NCI-H128 (cell line): Measurements from ENCODE around the gene CPLX1.
A peak's percentile ranks its signal among the peaks of the same experiment; 100 is the strongest.
"Not testable (repeated sequence)": the region's sequence is repeated elsewhere in the genome, so short reads cannot be mapped to it uniquely, and the experiment has no call there.

Source experiments
- DNase-seq: peaks from one replicate; lab custom pipeline; 2025; ENCODE audit not compliant: unreplicated experiment; lab: John Stamatoyannopoulos, UW

The CPLX1 gene

DNA sequence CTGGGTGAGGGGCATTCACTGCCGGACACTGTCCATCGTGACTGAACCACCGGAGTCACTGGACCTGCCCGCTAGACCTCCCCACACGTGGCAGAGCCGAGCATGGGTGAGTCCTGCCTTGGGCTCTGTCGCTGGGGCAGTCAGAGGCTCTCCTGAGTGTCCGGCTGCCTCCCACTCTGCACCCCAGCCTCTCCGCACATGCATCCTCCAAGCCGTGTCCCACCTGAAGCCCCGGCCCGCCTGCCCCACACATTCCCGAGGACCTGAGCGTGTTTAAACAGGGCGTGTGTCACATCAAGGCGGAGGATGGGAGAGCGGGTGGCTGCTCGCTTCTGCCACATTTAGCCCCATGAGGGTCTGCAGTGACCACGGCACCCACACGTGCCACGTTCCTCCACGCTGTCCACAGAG, 4.7 kb downstream of the CPLX1 start:
- DNase-seq = no peak

DNA sequence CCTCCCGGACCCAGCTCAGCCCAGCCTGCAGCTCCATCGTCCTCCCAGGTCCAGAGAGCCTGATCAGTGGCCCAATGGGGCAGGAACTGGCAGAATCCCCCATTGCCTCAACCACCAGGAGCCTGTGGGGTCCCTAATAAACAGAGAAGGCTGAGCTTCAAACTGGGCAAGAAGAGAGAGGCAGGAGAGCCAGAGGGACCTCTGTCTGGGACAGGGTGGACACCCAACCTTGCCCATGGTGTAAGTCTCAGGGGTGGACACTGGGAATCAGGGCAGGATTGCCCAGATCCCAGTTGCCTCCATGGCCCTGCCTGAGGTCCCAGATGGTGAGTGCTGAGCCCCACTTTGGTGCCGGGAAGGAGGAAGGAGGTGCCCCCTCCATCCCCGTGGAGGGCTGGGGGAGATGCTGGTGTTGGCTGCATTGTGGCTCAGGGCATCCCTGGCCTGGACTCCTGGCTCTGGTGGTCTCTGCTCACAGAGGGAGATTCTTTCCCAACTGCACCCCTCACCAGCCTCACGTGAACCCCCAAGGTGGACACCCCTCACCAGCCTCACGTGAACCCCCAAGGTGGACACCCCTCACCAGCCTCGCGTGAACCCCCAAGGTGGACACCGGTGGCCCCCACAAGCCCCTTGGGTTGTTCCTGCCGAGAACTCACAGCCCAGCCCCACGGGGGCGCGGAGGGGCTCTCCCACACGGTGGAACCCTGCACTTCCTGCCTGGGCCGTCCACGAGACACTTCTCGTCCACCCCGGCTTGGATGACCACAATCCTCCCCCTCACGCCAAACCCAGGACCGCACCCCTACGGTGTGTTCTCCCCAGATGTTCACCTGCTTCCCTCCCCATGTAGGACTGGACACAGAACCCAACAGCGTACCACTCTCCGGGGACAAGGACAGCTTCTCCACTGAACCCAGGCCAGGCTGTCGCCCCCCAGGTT, 5.4 kb downstream of the CPLX1 start:
- no peak for DNase-seq

DNA sequence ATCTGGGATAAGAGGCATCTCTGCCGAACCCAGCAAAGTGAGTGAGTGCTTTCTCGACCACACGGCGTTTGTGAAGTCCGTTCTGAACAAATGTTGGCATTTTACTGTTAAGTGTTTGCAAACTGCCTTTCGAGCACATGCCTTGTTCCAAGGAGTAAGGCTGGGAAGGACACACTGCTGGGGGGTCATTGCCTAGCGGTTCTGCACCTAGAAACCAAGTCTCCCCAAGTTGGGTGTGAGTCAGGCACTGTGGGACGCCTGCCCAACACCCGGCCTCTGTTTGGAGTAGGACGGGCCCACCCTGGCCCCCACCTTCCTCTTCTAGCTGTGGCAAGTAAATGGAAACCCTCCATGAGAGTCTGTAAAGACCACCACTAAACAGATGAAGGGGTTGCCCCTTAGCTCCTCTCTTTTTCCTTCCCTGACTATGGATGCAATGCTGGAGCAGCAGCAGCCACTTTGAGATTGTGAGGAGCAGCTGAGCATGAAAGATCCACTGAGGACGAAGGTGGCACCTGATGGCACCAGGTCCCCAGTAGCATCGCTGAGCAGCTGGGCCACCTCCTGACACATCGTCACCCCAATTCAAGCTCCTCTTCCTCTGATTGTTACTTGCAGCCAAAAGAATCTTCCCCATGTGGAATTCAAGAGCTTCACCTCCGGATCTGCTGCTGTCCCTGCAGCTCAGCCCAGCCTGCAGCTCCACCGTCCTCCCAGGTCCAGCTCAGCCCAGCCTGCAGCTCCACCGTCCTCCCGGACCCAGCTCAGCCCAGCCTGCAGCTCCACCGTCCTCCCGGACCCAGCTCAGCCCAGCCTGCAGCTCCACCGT, 6.3 kb downstream of the CPLX1 start:
- no peak for DNase-seq

DNA sequence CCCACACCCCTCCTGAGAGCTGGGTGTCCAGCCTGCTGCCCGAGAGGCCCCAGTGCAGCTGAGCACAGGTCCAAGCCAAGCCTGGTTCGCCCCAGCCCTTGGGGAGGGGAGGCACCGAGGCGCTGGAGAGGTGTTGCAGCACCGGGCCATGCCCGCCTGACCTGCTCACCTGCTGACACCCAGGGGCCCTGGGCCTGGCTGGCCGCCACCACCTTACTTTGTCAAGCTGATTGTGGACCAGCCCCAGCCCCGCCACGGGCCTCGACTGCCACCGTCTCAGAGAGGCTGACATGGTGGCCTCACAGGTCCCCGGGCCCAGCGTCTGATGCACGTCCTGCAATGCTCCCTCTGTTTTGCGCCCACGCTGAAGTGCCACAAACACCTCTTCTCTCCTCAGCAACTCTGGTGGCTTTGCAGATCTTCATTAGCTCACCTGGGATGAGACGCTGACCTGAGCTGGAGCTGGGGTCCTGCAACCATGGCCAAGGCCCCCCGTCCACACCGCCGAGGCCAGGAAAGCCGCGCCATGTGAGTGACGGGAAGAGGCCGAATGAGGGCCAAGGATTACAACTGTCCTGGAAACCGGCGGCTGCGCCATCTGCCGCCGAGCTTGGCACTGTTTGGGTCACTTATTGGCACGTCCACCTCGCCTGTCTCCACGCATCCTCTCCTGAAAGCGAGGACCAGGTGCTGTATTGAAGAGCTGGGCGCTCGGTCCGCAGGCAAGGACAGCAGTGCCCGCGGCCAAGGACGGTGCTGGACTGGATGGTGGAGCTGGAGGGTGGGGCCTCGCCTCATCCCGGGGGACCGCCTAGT, 7.6 kb downstream of the CPLX1 start:
- no peak for DNase-seq

DNA sequence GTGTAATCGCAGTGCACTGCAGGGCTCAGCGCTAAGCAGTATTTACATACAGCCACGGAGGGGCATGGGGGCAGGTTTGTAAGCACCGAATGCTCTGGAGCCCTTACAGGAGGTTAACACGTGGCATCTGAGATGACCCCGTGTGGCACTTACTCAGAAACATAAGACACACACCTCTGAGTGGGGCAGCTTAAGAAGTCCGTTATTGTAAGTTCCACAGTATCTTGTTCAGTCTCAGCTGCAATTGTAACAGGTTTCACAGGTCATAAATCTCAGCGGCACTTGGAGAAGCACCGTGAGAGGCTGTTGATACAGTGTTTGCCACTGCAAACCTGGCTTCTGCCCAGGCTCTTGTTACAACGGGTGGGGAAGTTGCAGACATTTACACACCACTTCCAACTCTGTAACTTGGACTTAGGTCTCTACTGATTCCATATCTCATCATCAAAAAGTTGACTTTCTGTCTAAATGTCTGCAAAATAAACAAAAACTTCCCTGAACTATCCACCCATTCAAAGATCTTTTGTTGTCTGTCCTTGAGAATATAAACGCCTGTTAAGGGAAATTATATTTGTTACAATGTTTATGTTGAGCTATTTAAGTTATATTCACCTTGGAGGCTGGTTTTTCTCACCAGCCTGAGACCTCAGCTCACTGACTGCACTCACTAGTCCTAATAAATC, 10.3 kb downstream of the CPLX1 start:
- DNase-seq = peak; percentile 13

DNA sequence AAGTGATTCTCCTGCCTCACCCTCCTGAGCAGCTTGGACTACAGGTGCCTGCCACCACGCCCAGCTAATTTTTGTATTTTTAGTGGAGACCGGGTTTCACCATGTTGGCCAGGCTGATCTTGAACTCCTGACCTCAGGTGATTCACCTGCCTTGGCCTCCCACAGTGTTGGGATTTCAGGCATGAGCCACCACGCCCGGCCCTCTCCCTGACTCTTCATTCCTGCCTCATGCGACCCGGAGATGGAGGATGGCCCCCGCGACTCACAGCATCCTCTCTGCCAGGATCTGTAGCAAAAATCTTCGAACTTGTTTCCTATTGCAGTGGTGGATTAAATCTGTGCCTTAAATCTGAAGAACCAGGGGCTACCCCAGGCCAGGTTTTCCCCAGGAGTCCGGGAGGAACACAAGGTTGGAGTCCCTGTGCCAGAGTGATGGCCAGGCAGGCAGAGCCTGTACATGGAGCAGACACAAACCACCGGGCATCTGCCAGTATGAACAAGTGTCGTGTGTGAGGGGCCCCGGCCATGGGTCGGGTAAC, 11.5 kb downstream of the CPLX1 start:
- no peak for DNase-seq

DNA sequence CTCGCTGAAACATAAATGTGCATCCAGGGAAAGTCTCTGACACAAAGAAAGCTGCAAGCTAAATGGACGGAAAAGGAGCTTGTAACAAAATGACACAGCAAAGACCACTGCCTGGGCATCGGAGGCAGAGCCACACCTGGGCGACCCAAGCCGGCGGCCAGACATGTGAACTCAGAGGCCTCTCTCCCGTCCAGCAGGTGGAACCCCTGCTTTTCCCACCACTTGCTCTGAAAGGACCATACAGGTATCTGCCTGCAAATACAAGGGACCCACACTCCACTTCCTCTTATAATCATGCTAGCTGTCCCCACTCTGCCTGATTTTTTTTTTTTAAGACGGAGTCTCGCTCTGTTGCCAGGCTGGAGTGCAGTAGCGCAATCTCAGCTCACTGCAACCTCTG, 12.0 kb downstream of the CPLX1 start:
- DNase-seq = no peak

DNA sequence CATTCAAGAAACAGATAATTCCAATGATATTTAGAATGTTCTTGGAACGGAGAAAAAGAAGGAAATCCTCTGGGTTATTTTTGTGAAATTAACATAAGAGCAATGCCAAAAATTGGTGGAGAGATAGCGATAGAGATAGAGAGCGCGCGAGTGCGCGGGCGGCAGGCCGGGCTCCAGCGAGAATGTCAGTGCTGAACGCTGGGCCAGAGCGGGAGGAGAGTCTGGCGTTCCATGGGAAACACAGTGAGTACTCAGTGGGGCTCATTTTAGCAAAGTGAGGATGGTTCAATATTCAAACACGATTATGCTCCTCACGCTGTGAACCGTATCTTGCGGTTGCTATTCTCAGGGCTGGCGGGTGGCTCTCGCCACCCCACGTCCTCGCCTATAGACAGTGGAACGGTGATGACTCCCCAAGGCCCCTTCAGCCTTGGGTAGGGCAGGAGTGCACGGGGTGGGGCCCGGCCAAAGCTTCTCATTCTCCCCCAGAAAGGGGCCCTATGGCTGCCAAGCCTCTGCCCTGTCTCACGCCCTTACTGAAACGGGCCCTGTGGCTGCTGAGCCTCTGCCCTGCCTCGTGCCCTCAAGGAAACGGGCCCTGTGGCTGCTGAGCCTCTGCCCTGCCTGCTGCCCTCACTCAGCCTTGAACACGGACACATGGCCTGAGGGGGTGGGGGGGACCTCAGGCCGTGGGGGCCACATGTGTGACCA, 16.9 kb downstream of the CPLX1 start:
- no peak for DNase-seq

DNA sequence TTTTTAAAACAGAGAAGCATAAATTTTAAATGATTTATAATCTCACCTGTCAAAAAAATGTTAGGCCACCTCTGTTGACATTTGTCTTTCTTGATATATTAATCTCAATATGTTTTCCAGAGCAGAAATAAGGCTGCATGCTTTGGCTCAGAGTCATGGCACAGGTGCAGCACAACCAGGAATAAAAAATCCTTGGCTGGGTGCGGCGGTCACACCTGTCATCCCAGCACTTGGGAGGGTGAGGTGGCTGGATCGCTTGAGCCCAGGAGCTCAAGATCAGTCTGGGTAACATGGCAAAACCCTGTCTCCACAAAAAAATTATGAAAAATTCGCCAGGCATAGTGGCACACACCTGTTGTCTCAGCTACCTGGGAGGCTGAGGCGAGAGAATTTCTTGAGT, 18.1 kb downstream of the CPLX1 start:
- no peak for DNase-seq

DNA sequence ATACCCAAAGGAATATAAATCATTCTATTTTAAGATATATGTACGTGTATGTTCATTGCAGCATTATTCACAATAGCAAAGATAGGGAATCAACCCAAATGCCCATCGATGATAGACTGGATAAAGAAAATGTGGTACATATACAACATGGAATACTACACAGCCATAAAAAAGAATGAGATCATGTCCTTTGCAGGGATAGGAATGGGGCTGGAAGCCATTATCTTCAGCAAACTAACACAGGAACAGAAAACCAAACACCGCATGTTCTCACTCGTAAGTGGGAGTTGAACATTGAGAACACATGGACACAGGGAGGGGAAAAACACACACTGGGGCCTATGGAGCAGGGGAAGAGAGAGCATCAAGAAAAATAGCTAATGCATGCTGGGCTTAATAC, 18.9 kb downstream of the CPLX1 start:
- DNase-seq = not testable (repeated sequence)

DNA sequence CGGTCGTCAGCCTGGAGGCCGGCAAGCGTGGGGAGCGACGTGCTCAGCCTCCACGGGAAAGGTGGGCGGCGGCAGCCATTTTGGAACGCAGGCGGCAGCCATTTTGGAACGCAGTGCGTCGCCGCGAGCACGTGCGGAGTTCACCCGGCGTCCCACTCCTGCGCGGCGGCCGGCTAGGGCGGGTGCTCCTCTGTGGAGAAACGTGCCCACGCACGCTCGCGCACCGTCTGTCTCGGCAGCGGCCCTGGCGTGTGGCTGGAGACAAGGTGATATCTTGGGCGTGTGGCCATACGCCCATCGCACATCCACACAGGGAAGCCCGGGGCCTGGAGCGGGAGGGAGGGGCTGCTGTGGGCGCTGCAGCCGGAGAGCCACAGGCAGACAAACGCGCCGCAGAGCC, 21.1 kb downstream of the CPLX1 start:
- no peak for DNase-seq

DNA sequence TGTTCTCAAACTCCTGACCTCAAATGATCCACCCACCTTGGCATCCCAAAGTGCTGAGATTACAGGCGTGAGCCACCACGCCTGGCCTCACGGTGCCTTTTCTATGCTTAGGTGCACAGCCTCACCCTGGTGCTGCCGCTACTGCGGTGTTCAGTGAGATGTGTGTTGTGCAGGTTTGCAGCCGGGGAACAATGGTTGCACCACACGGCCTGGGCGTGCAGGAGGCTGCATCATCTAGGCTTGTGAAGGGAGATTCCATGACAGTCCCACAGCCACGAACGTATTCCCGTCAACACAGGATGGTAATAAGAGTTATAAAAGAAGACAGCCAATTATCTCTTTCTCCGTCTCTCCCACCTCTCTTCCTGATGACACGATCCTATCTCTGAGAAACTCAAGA, 22.0 kb downstream of the CPLX1 start:
- no peak for DNase-seq

DNA sequence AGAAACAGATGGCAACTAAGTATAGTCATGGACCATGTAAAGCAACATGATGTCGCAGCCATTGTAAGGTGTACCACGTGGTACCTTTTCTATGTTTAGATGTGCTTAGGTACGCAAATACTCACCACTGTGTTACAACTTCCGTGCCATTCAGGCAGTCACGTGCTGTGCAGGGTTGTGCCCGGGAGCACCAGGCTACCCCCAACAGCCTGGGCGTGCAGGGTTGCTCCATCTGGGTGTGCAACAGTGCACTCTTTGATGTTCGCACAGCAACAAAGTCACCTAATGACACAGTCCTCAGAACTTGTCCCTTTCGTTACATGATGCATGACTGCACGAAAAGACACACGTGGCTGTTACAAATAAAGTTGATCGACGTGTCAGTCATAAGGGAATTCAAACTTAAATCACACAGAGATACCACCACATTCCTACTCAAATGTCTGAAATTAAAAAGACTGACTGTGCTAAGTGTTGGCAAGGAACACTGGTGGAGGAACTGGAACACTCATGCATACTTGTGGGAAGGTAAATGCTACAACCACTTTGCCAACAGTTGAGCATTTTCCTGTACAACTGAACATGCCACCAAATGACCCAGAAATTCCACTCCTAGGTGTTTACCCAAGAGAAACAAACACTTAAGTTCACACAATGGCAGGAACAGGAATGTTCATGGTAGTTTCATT, 24.3 kb downstream of the CPLX1 start:
- no peak for DNase-seq

DNA sequence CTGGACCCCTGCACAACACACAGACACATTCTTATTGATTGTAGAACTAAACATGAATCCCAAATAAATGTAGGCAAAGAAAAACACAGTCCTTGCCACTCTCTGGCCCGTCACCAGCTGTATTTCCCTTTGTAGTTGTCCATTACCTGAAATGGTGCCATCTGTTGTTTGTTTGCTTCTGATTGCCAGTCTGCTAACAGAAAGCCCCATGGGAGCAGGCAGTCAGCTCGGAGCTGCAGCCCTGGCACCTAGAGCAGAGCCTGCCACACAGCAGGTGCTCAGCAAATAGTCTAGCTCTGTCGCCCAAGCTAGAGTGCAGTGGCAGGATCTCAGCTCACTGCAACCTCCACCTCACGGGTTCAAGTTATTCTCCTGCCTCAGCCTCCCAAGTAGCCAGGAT, 28.9 kb downstream of the CPLX1 start:
- peak; percentile 39 for DNase-seq

DNA sequence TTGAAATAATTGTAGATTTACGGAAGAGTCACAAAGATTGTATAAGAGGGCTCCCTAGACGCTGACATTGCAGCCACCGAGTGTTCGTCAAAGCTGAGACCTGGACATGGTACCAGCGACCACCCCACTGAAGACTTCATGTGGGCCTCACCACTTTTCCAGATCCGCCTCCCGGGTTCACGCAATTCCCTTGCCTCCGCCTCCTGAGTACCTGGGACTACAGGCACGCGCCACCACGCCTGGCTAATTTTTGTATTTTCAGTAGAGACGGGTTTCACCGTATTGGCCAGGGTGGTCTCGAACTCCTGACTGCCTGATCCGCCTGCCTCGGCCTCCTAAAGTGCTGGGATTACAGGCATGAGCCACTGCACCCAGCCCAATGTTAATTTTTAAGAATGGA, 29.7 kb downstream of the CPLX1 start:
- no peak for DNase-seq

DNA sequence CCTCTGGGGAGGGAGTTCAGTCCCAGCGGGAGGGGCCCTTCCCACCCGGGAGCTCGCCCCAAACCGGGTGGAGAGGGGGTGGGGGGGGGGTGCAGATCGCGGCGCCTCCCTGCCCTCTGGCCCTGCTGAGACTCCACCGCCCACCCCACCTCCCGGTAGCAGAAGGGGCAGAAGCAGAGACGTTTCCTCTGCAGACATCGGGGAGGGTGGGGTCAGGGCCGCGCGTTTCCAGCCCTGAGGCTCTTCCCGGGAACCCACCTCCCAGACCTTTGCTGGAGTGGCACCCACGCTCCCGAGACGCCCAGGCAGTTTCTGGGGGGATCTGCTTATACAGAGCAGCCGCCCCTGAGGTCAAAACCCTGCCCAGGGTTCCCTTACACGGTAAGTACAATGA, 30.2 kb downstream of the CPLX1 start:
- DNase-seq = no peak

DNA sequence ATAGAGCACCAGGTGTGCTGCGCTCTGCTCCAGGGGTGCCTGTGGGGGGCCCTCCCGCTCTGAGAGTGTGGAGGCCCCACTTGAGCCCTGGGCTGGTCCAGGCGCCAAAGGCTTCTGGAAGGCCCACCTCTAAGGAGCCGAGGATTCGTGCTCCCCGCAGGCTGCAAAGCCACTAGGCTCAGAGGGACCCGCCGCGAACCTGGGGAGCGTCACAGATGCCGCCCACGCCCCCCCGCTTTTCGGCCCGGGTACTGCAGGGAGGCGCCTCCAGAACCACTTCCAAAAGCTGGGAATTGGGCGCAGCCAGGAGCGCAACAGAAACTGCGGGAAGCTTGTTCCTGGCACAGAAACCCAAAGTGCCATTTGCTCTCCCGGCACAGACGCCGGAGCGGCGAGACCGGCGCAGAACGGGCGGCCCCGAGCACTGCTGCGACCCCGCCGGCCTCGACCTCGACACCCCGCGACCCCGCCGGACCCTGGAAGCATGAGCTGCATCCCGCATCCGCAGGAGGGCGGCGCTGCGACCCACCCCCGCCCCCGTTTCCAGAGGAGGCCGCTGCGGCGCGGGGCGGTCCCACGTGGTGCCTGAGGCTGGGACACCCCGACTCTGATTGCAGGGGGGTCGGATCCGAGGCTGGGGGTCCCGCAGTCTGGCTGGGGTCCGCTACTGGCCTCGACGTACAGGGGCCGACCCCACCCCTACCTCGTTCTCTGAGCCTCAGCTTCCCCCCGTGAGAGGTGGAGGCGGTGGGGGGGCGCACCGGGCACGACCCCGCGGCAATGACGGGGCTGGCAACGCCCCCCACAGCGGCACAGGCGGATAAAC, 30.8 kb downstream of the CPLX1 start:
- DNase-seq = no peak

DNA sequence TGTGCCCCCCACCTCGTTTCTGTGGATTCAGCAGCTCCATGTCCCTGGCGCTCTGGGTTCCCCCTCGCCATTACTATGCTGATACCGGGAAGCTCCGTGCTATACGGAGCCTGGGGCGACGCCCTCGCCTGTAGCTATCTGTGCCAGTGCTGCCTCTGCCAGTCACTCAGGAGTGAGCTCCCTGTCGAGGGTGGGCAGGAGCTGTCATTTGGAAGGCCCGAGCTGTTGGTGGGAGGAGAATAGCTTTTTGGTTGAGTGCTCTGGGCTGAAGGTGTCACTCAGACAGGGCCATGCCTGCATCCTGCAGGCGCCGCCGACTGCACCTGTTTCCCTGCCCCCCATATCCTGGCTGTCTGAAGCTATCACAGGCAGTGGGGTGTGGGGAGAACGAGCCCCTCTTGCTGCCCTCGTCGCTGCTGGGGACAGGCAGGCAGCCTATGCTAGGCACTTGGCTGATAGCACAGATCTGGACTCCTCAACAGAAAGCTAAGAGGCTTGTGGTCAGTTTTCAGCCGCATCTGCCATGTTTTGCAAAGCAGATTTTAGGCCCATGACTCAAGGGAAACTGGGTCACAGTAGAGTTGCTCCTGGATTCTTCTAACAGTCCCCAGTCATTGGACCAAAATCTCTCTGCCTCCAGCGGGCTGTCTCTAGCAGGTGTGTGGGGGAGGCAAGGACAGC, 31.8 kb downstream of the CPLX1 start:
- DNase-seq = no peak
